ENCODE measurements around the gene TWIST1.

TWIST1 gene

GRCh38 chr7:19094598-19095352 lies 22.7 kb downstream of the TWIST1 start:
- DNase-seq (ENCODE audit: low read depth in 2 of 2): no peak

GRCh38 chr7:19094138-19094537 lies 23.3 kb downstream of the TWIST1 start:
- DNase-seq (ENCODE audit: low read depth in 2 of 2): no peak

- DNase-seq (ENCODE audit: low read depth in 2 of 2): no peak
Observed at GRCh38 chr7:19091550-19092200, 25.8 kb downstream of the TWIST1 start.

GRCh38 chr7:19090526-19090925 lies 26.9 kb downstream of the TWIST1 start:
- DNase-seq (ENCODE audit: low read depth in 2 of 2): no peak

GRCh38 chr7:19089797-19090196 lies 27.6 kb downstream of the TWIST1 start:
- DNase-seq (ENCODE audit: low read depth in 2 of 2): no peak

GRCh38 chr7:19089378-19089777 lies 28.1 kb downstream of the TWIST1 start:
- no peak for DNase-seq (ENCODE audit: low read depth in 2 of 2)

GRCh38 chr7:19080093-19080492 lies 37.3 kb downstream of the TWIST1 start:
- no peak for DNase-seq (ENCODE audit: low read depth in 2 of 2)

GRCh38 chr7:19079066-19079465 lies 38.4 kb downstream of the TWIST1 start:
- DNase-seq (ENCODE audit: low read depth in 2 of 2): no peak

GRCh38 chr7:19069842-19070241 lies 47.6 kb downstream of the TWIST1 start:
- DNase-seq (ENCODE audit: low read depth in 2 of 2): no peak

GRCh38 chr7:19066170-19066569 lies 51.3 kb downstream of the TWIST1 start:
- DNase-seq (ENCODE audit: low read depth in 2 of 2): no peak

All from stimulated activated CD8-positive, alpha-beta memory T cell treated with anti-CD3 and anti-CD28 coated beads, Interleukin-2, amount 100 ng/mL, for 1 hour (primary cell).